Activated CD4-positive, alpha-beta T cell treated with anti-CD3 and anti-CD28 coated beads, Interleukin-2, amount 50 U/mL, for 48 hours (primary cell): ENCODE data around the gene PRKCG.
"Not testable (repeated sequence)": the region's sequence is repeated elsewhere in the genome, so short reads cannot be mapped to it uniquely, and the experiment has no call there.

Experiments used
- DNase-seq, 2 experiments: peaks; one replicate each; pipeline ENCODE4 v3.0.0-alpha.2; 2020

Gene PRKCG

GRCh38 chr19:53945998-53946397 is 64.0 kb downstream of the PRKCG start:
- DNase-seq: no peak

- no peak for DNase-seq
These were observed 65.6 kb downstream of the PRKCG start for GRCh38 chr19:53947624-53948023.

- DNase-seq: not testable (repeated sequence)
These were observed 66.6 kb downstream of the PRKCG start for GRCh38 chr19:53948611-53949010.

- DNase-seq: no peak
These were observed 69.4 kb downstream of the PRKCG start for GRCh38 chr19:53951436-53951835.

GRCh38 chr19:53951947-53952346 is 70.0 kb downstream of the PRKCG start:
- no peak for DNase-seq

- DNase-seq: no peak
These were observed 71.4 kb downstream of the PRKCG start for GRCh38 chr19:53953383-53953782.
